HCT116 (cell line): ENCODE data around the gene PRR20D. TPM values are rescaled to one million over a fixed set of nuclear protein-coding genes. Genes with fewer than 3 reads are reported as not detected.
"Not testable (repeated sequence)": the region's sequence is repeated elsewhere in the genome, so short reads cannot be mapped to it uniquely, and the experiment has no call there.

Experiments used
- ATAC-seq: fragments of 200-7000 bp; cut with Tn5 transposase; 2 replicates; pipeline ENCODE4 v1.9.1; 2020; ENCODE audit warnings: mild to moderate bottlenecking, moderate library complexity
- BruUV-seq: library from RNA; stranded (reverse); fragments of 400-500 nt; replicated peaks from 2 replicates; lab custom pipeline; 2021; lab: Mats Ljungman, UMichigan
- CTCF ChIA-PET: fragments of 300-600 bp; sonication (Branson Sonifier 250); formaldehyde crosslinking; loops from one replicate; lab custom pipeline; 2021; ENCODE audit warnings: antibody characterized with exemption; lab: Charles Lee
- POLR2A ChIA-PET: fragments of 300-600, 350-600 bp; sonication (Branson Sonifier 250); formaldehyde crosslinking; loops from one replicate; lab custom pipeline; 2021; ENCODE audit warnings: antibody characterized with exemption; lab: Charles Lee
- RAD21 ChIA-PET, 2 experiments: fragments of 300-600 bp; sonication (Branson Sonifier 250); formaldehyde crosslinking; loops; one replicate each; lab custom pipeline; 2023; ENCODE audit warnings: low total read pairs in 2 of 2; ENCODE audit not compliant: uncharacterized antibody in 2 of 2, unreplicated experiment in 2 of 2, low non-redundant PET in 1 of 2; lab: Charles Lee
- DNase-seq: peaks from one replicate; pipeline ENCODE4 v3.0.0-alpha.2; 2010; ENCODE audit warnings: low read depth, low spot score
- H2AFZ ChIP-seq: fragments of 200-600 bp; shearing (Covaris generic), sonication (generic); 2 replicates; pipeline ENCODE4 v1.6.1; 2017; ENCODE audit warnings: low read depth, mixed run types, mixed read lengths, antibody characterized with exemption, low read length; ENCODE audit not compliant: poor library complexity, severe bottlenecking
- H3K27ac ChIP-seq: 2 replicates; pipeline ENCODE4 v1.5.1; 2012; ENCODE audit warnings: low read depth, low read length
- H3K27me3 ChIP-seq: fragments of 200-600 bp; sonication (generic); 2 replicates; pipeline ENCODE4 v1.6.1; 2016; ENCODE audit warnings: mixed run types, low read length, mixed read lengths; ENCODE audit not compliant: insufficient read depth
- H3K36me3 ChIP-seq, 2 experiments: fragments of 200-500 bp in 1 of 2; fragments of 200-600 bp in 1 of 2; sonication (Bioruptor generic) in 1 of 2; sonication (generic) in 1 of 2; 2 replicates each; pipeline versions ENCODE4 v1.5.1 to v1.6.1; 2014 to 2016; ENCODE audit warnings: low read length in 2 of 2, inconsistent platforms in 1 of 2, mixed read lengths in 1 of 2, mixed run types in 1 of 2; ENCODE audit not compliant: insufficient read depth in 2 of 2, control insufficient read depth in 1 of 2
- H3K4me1 ChIP-seq, 2 experiments: fragments of 200-600 bp in 1 of 2; sonication (generic) in 1 of 2; 2 replicates each; pipeline versions ENCODE4 v1.5.1 to v1.6.1; 2012 to 2017; ENCODE audit warnings: low read length in 2 of 2, inconsistent platforms in 1 of 2, mild to moderate bottlenecking in 1 of 2, mixed read lengths in 1 of 2, mixed run types in 1 of 2, moderate library complexity in 1 of 2; ENCODE audit not compliant: insufficient read depth in 2 of 2, control insufficient read depth in 1 of 2
- H3K4me2 ChIP-seq: fragments of 200-600 bp; sonication (generic); 2 replicates; pipeline ENCODE4 v1.6.1; 2017; ENCODE audit warnings: mixed run types, low read length, mixed read lengths
- H3K4me3 ChIP-seq, 2 experiments: fragments of 200-600 bp in 1 of 2; sonication (generic) in 1 of 2; replicated peaks in 1 of 2; 2 replicates each; pipeline ENCODE4 v1.5.1; 2011 to 2016; ENCODE audit warnings: low read length in 2 of 2, control low read depth in 1 of 2, low read depth in 1 of 2, mild to moderate bottlenecking in 1 of 2, mixed read lengths in 1 of 2, mixed run types in 1 of 2
- H3K79me2 ChIP-seq: fragments of 200-600 bp; sonication (generic); 2 replicates; pipeline ENCODE4 v1.6.1; 2017; ENCODE audit warnings: mild to moderate bottlenecking, mixed run types, low read length, moderate library complexity, mixed read lengths; ENCODE audit not compliant: insufficient read depth
- H3K9ac ChIP-seq: fragments of 200-600 bp; sonication (generic); 2 replicates; pipeline ENCODE4 v1.6.1; 2016; ENCODE audit warnings: low read length, mixed read lengths
- H3K9me2 ChIP-seq: fragments of 200-600 bp; sonication (generic), shearing (Covaris generic); 2 replicates; pipeline ENCODE4 v1.6.1; 2017; ENCODE audit warnings: mixed run types, mild to moderate bottlenecking, moderate library complexity; ENCODE audit not compliant: insufficient read depth
- H3K9me3 ChIP-seq, 2 experiments: fragments of 200-500 bp in 1 of 2; fragments of 200-600 bp in 1 of 2; sonication (Bioruptor generic) in 1 of 2; sonication (generic) in 1 of 2; 2 replicates each; pipeline ENCODE4 v1.6.1; 2014 to 2017; ENCODE audit warnings: low read length in 2 of 2, mixed read lengths in 2 of 2, inconsistent platforms in 1 of 2, low read depth in 1 of 2, mild to moderate bottlenecking in 1 of 2, mixed run types in 1 of 2, moderate library complexity in 1 of 2; ENCODE audit not compliant: control insufficient read depth in 1 of 2, insufficient read depth in 1 of 2
- H4K20me1 ChIP-seq: fragments of 200-600 bp; sonication (generic), shearing (Covaris generic); 2 replicates; pipeline ENCODE4 v1.6.1; 2017; ENCODE audit warnings: mixed run types, mild to moderate bottlenecking, moderate library complexity; ENCODE audit not compliant: insufficient read depth
- EGR1 ChIP-seq: IDR thresholded peaks from 2 replicates; pipeline ENCODE4 v1.6.1; 2012; ENCODE audit warnings: low read depth
- EZH2 ChIP-seq: fragments of 200-600 bp; sonication (generic); IDR thresholded peaks from 2 replicates; pipeline ENCODE4 v1.6.1; 2017; ENCODE audit warnings: antibody characterized with exemption, mixed run types
- JUND ChIP-seq: IDR thresholded peaks from 2 replicates; pipeline ENCODE4 v1.6.1; 2012
- MAX ChIP-seq: IDR thresholded peaks from 2 replicates; pipeline ENCODE4 v1.6.1; 2012
- POLR2AphosphoS5 ChIP-seq: IDR thresholded peaks from 2 replicates; pipeline ENCODE4 v1.6.1; 2011; ENCODE audit warnings: mild to moderate bottlenecking, low read depth, low read length, moderate library complexity
- RAD21 ChIP-seq: IDR thresholded peaks from 2 replicates; pipeline ENCODE4 v1.6.1; 2012; ENCODE audit warnings: low read depth, mild to moderate bottlenecking
- SIN3A ChIP-seq: IDR thresholded peaks from 2 replicates; pipeline ENCODE4 v1.6.1; 2012; ENCODE audit warnings: low read depth
- TCF7L2 ChIP-seq: IDR thresholded peaks from 2 replicates; pipeline ENCODE4 v1.7.0; 2011; ENCODE audit warnings: borderline replicate concordance, inconsistent platforms; ENCODE audit not compliant: insufficient read depth, insufficient read length; ENCODE audit errors: extremely low read depth
- intact Hi-C: fragments of 100-400 bp; cut with micrococcal nuclease; formaldehyde crosslinking; loops from 2 replicates; pipeline ENCODE4 v1.10.0; 2022
- total RNA-seq: library from RNA; stranded (reverse); gene quantifications from one replicate; pipeline ENCODE4 v1.2.1, GENCODE V29; 2021; ENCODE audit not compliant: unreplicated experiment
- TF ChIP-seq, protein P1 (sequence below): IDR thresholded peaks from 2 replicates; pipeline ENCODE4 v1.6.1; 2012; ENCODE audit warnings: low read depth
- TF ChIP-seq, protein P2 (sequence below): IDR thresholded peaks from 2 replicates; pipeline ENCODE4 v1.6.1; 2012

Gene PRR20D
- total RNA-seq, 1 experiment from 2014 or later, result not detected

GRCh38 chr13:57166897-57167296 is 6.5 kb downstream of the PRR20D start, which contains the start of gene PRR20E:
PRR20E (plus strand) TSS chr13:57167197; CDS start chr13:57167584, 387 bp downstream.
- CTCF ChIA-PET, H3K4me3 ChIP-seq: not testable (repeated sequence)

DNA sequence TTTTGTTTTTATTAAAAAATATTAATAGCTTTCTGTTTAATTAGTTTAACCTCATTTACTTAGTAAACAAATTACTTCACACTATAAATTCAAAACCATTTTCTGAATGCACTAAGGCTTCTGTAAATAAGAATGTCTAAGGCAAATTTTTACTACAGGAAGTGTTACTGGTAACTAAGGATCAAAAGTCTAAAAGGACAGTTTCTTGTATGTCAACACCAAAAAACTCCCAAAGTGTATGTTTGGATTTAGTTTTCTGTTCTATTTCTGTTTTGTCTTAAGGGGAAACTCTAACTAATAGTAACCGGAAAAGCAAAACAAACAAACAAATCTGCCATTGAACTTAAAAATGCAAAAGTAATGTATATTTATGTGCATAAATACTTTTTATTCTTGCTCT is 31.2 kb downstream of the PRR20D start:
- no peaks in the 10 kb centered on the region for H3K79me2 ChIP-seq
- ChIA-PET CTCF (no interaction called here), RAD21 (no interaction called here), POLR2A (no interaction called here)
- DNase-seq, result no peak
- H3K4me1 ChIP-seq, result no peaks in the 10 kb centered on the region
- no peak for ATAC-seq
- no peak overlapping the region for H3K27ac ChIP-seq
- H4K20me1 ChIP-seq, result no peaks in the 10 kb centered on the region
- no peak overlapping the region for H2AFZ ChIP-seq
- no peaks in the 10 kb centered on the region for H3K9me2 ChIP-seq
- H3K9me3 ChIP-seq, result no peaks in the 10 kb centered on the region
- H3K4me2 ChIP-seq, result no peak overlapping the region
- no TSS peak for BruUV-seq
- intact Hi-C loops, result no loop called here
- H3K9ac ChIP-seq, result no peak overlapping the region
- TF ChIP-seq TCF7L2, result no peak
- no peak for TF ChIP-seq SIN3A
- TF ChIP-seq RAD21, result no peak
- TF ChIP-seq MAX, result no peak
- TF ChIP-seq EZH2, result no peak
- TF ChIP-seq, protein P1, sequence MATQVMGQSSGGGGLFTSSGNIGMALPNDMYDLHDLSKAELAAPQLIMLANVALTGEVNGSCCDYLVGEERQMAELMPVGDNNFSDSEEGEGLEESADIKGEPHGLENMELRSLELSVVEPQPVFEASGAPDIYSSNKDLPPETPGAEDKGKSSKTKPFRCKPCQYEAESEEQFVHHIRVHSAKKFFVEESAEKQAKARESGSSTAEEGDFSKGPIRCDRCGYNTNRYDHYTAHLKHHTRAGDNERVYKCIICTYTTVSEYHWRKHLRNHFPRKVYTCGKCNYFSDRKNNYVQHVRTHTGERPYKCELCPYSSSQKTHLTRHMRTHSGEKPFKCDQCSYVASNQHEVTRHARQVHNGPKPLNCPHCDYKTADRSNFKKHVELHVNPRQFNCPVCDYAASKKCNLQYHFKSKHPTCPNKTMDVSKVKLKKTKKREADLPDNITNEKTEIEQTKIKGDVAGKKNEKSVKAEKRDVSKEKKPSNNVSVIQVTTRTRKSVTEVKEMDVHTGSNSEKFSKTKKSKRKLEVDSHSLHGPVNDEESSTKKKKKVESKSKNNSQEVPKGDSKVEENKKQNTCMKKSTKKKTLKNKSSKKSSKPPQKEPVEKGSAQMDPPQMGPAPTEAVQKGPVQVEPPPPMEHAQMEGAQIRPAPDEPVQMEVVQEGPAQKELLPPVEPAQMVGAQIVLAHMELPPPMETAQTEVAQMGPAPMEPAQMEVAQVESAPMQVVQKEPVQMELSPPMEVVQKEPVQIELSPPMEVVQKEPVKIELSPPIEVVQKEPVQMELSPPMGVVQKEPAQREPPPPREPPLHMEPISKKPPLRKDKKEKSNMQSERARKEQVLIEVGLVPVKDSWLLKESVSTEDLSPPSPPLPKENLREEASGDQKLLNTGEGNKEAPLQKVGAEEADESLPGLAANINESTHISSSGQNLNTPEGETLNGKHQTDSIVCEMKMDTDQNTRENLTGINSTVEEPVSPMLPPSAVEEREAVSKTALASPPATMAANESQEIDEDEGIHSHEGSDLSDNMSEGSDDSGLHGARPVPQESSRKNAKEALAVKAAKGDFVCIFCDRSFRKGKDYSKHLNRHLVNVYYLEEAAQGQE, result no peak
- TF ChIP-seq JUND, result no peak
- TF ChIP-seq, protein P2, sequence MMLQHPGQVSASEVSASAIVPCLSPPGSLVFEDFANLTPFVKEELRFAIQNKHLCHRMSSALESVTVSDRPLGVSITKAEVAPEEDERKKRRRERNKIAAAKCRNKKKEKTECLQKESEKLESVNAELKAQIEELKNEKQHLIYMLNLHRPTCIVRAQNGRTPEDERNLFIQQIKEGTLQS, result no peak
- no peak for TF ChIP-seq POLR2AphosphoS5
- no peak for TF ChIP-seq EGR1
- TF ChIP-seq, all 23 proteins: peak for 0
- Histone ChIP-seq H3K27me3 (no peaks in the 10 kb centered on the region), H3K4me3 (no peak overlapping the region), H3K36me3 (no peaks in the 10 kb centered on the region)

More at GRCh38 chr13:57166897-57167296, 6.5 kb downstream of the PRR20D start, which contains the start of gene PRR20E:
- ATAC-seq, H3K9ac ChIP-seq, POLR2A ChIA-PET, H3K79me2 ChIP-seq, BruUV-seq, H3K4me2 ChIP-seq, H3K27ac ChIP-seq, H3K27me3 ChIP-seq, H3K9me2 ChIP-seq, RAD21 ChIA-PET, intact Hi-C loops, H3K4me1 ChIP-seq, H3K9me3 ChIP-seq, H2AFZ ChIP-seq, H3K36me3 ChIP-seq, H4K20me1 ChIP-seq, DNase-seq: not testable (repeated sequence)
